K562 (cell line): Measurements from ENCODE around the gene S100A8. TPM values are rescaled to one million over a fixed set of nuclear protein-coding genes. Genes with fewer than 3 reads are reported as not detected.
A peak's percentile ranks its signal among the peaks of the same experiment; 100 is the strongest.

Experiments used
- ATF4 ChIP-seq: fragments of 450-650 bp; formaldehyde crosslinking; IDR thresholded peaks from 2 replicates; pipeline ENCODE4 v1.4.0; 2022; ENCODE audit warnings: mild to moderate bottlenecking, moderate library complexity
- CEBPG ChIP-seq, 3 experiments: fragments of 200-800 bp in 1 of 3; sonication (Bioruptor generic) in 1 of 3; sonication (generic) in 1 of 3; formaldehyde crosslinking in 1 of 3; IDR thresholded peaks in 2 of 3; conservative IDR thresholded peaks in 1 of 3; 2 replicates each; pipeline versions ENCODE4 v1.6.1 to v1.8.0; 2016 to 2022; ENCODE audit warnings: missing compliant biosample characterization in 2 of 3, missing genetic modification characterization in 2 of 3, mild to moderate bottlenecking in 1 of 3, missing genetic modification reagents in 1 of 3
- CREM ChIP-seq: IDR thresholded peaks from 2 replicates; pipeline ENCODE4 v1.6.1; 2014; ENCODE audit warnings: antibody characterized with exemption, low read depth
- E2F3 ChIP-seq: fragments of 250-450 bp; sonication (Bioruptor Pico); IDR thresholded peaks from 2 replicates; pipeline ENCODE4 v1.4.0; 2020; ENCODE audit warnings: mild to moderate bottlenecking
- L3MBTL2 ChIP-seq: fragments of 450-650 bp; IDR thresholded peaks from 2 replicates; pipeline ENCODE4 v1.6.1; 2016; ENCODE audit warnings: mild to moderate bottlenecking, moderate library complexity
- NRF1 ChIP-seq, 2 experiments: fragments of 450-650 bp; IDR thresholded peaks in 1 of 2; conservative IDR thresholded peaks in 1 of 2; 2 replicates each; pipeline ENCODE4 v1.6.1; 2014; ENCODE audit warnings: mild to moderate bottlenecking in 2 of 2
- SMAD1 ChIP-seq: fragments of 150-350 bp; IDR thresholded peaks from 2 replicates; pipeline ENCODE4 v1.6.1; 2014; ENCODE audit warnings: low read length, low read depth; ENCODE audit not compliant: partially characterized antibody
- SRSF9 ChIP-seq: fragments of 200-400 bp; formaldehyde crosslinking; IDR thresholded peaks from 2 replicates; pipeline ENCODE4 v1.6.1; 2017; ENCODE audit warnings: low read depth, low read length, borderline replicate concordance
- USF1 ChIP-seq: sonication (generic); formaldehyde crosslinking; IDR thresholded peaks from 2 replicates; pipeline ENCODE4 v1.9.0; 2022; ENCODE audit warnings: mild to moderate bottlenecking, missing genetic modification reagents
- ZKSCAN1 ChIP-seq: fragments of 150-350 bp; IDR thresholded peaks from 2 replicates; pipeline ENCODE4 v1.6.1; 2016; ENCODE audit warnings: low read depth, low read length
- polyA plus RNA-seq, 8 experiments: library from polyadenylated mRNA; depleted of rRNA in 4 of 8; stranded (reverse) in 5 of 8; unstranded in 3 of 8; fragments of >200 nt; fragmentation: Nextera tagmentation in 2 of 8; fragmentation: Illumina TruSeq in 1 of 8; extraction: Ambion mirVana in 2 of 8; extraction: Trizol in 1 of 8; gene quantifications; 2 replicates each; pipeline versions ENCODE4 v1.2.1 to v1.2.3, GENCODE V29; 2011 to 2014; ENCODE audit warnings: inconsistent platforms in 1 of 8, missing spikeins in 1 of 8
- total RNA-seq, 7 experiments: library from RNA; depleted of rRNA in 6 of 7; stranded (reverse); fragments of >200 nt in 6 of 7; fragmentation: Illumina TruSeq in 2 of 7; extraction: Trizol in 2 of 7; gene quantifications; 2 replicates each; pipeline versions ENCODE4 v1.2.1 to v1.2.3, GENCODE V29; 2011 to 2021; ENCODE audit warnings: low replicate concordance in 1 of 7
- TF ChIP-seq, protein P1 (sequence below), 3 experiments: IDR thresholded peaks in 2 of 3; conservative IDR thresholded peaks in 1 of 3; 2 replicates each; pipeline ENCODE4 v1.5.1; 2011 to 2012; ENCODE audit warnings: low read length in 3 of 3, mild to moderate bottlenecking in 3 of 3, control low read depth in 2 of 3, improper control_type of control experiment in 1 of 3, inconsistent platforms in 1 of 3, low read depth in 1 of 3, mixed read lengths in 1 of 3, moderate library complexity in 1 of 3; ENCODE audit not compliant: insufficient read depth in 2 of 3
- TF ChIP-seq, protein P2 (sequence below): fragments of 250-450 bp; sonication (Bioruptor Pico); IDR thresholded peaks from 2 replicates; pipeline ENCODE4 v1.5.0; 2020; ENCODE audit warnings: mild to moderate bottlenecking, borderline replicate concordance
- TF ChIP-seq, protein P3 (sequence below): fragments of 250-450 bp; sonication (Bioruptor Pico); IDR thresholded peaks from 2 replicates; pipeline ENCODE4 v1.8.0; 2021; ENCODE audit warnings: mild to moderate bottlenecking, moderate library complexity
- TF ChIP-seq, protein P4 (sequence below): fragments of 450-650 bp; formaldehyde crosslinking; IDR thresholded peaks from 2 replicates; pipeline ENCODE4 v1.4.0; 2020; ENCODE audit warnings: mild to moderate bottlenecking, moderate library complexity
- TF ChIP-seq, protein P5 (sequence below): fragments of 250-450 bp; sonication (Bioruptor Pico); IDR thresholded peaks from 2 replicates; pipeline ENCODE4 v1.8.0; 2022; ENCODE audit warnings: inconsistent platforms, mild to moderate bottlenecking, moderate library complexity, borderline replicate concordance

S100A8 gene
- total and polyA plus RNA-seq, 9 of the 15 experiments (the other 6 are each of a cell fraction or from before 2014, with no cell fraction given), result 0.15 to 0.60 TPM; not detected in 7

GRCh38 chr1:153355445-153356071 lies 35.3 kb downstream of the S100A8 start (continued):
- TF ChIP-seq, protein P1, sequence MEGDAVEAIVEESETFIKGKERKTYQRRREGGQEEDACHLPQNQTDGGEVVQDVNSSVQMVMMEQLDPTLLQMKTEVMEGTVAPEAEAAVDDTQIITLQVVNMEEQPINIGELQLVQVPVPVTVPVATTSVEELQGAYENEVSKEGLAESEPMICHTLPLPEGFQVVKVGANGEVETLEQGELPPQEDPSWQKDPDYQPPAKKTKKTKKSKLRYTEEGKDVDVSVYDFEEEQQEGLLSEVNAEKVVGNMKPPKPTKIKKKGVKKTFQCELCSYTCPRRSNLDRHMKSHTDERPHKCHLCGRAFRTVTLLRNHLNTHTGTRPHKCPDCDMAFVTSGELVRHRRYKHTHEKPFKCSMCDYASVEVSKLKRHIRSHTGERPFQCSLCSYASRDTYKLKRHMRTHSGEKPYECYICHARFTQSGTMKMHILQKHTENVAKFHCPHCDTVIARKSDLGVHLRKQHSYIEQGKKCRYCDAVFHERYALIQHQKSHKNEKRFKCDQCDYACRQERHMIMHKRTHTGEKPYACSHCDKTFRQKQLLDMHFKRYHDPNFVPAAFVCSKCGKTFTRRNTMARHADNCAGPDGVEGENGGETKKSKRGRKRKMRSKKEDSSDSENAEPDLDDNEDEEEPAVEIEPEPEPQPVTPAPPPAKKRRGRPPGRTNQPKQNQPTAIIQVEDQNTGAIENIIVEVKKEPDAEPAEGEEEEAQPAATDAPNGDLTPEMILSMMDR (IDR thresholded peaks at IDR 0.05 in 2 of 3, conservative IDR thresholded peaks at IDR 0.05 in 1 of 3; ENCODE audit: insufficient read depth in 2 of 3, low read depth in 1 of 3, low read length in 3 of 3), result peak; percentile 79 to 86 (median 85)
- no peak for TF ChIP-seq SRSF9
- TF ChIP-seq NRF1 (conservative IDR thresholded peaks at IDR 0.05 in 1 of 2, IDR thresholded peaks at IDR 0.05 in 1 of 2), result no peak
- TF ChIP-seq CREM, result peak; percentile 44; the same call in 1 of the 2 replicates
- 0 out of 2 replicates have a peak, but pooled peaks have one; percentile 31 for TF ChIP-seq ZKSCAN1
- TF ChIP-seq L3MBTL2, result no peak
- TF ChIP-seq, protein P2, sequence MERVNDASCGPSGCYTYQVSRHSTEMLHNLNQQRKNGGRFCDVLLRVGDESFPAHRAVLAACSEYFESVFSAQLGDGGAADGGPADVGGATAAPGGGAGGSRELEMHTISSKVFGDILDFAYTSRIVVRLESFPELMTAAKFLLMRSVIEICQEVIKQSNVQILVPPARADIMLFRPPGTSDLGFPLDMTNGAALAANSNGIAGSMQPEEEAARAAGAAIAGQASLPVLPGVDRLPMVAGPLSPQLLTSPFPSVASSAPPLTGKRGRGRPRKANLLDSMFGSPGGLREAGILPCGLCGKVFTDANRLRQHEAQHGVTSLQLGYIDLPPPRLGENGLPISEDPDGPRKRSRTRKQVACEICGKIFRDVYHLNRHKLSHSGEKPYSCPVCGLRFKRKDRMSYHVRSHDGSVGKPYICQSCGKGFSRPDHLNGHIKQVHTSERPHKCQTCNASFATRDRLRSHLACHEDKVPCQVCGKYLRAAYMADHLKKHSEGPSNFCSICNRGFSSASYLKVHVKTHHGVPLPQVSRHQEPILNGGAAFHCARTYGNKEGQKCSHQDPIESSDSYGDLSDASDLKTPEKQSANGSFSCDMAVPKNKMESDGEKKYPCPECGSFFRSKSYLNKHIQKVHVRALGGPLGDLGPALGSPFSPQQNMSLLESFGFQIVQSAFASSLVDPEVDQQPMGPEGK (CRISPR knock-in tag), result no peak
- TF ChIP-seq, protein P3, sequence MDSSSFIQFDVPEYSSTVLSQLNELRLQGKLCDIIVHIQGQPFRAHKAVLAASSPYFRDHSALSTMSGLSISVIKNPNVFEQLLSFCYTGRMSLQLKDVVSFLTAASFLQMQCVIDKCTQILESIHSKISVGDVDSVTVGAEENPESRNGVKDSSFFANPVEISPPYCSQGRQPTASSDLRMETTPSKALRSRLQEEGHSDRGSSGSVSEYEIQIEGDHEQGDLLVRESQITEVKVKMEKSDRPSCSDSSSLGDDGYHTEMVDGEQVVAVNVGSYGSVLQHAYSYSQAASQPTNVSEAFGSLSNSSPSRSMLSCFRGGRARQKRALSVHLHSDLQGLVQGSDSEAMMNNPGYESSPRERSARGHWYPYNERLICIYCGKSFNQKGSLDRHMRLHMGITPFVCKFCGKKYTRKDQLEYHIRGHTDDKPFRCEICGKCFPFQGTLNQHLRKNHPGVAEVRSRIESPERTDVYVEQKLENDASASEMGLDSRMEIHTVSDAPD (CRISPR knock-in tag), result no peak
- TF ChIP-seq USF1 (CRISPR knock-in tag), result no peak
- TF ChIP-seq, protein P4, sequence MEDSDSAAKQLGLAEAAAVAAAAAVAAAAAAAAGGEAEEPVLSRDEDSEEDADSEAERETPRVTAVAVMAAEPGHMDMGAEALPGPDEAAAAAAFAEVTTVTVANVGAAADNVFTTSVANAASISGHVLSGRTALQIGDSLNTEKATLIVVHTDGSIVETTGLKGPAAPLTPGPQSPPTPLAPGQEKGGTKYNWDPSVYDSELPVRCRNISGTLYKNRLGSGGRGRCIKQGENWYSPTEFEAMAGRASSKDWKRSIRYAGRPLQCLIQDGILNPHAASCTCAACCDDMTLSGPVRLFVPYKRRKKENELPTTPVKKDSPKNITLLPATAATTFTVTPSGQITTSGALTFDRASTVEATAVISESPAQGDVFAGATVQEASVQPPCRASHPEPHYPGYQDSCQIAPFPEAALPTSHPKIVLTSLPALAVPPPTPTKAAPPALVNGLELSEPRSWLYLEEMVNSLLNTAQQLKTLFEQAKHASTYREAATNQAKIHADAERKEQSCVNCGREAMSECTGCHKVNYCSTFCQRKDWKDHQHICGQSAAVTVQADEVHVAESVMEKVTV, result peak; percentile 32; the same call in 1 of the 2 replicates
- TF ChIP-seq SMAD1, result no peak
- TF ChIP-seq E2F3 (CRISPR knock-in tag), result no peak
- TF ChIP-seq CEBPG (CRISPR knock-in tag; IDR thresholded peaks at IDR 0.05), result no peak
- TF ChIP-seq CEBPG (tag; conservative IDR thresholded peaks at IDR 0.05 in 1 of 2, IDR thresholded peaks at IDR 0.05 in 1 of 2), result no peak
- TF ChIP-seq, protein P5, sequence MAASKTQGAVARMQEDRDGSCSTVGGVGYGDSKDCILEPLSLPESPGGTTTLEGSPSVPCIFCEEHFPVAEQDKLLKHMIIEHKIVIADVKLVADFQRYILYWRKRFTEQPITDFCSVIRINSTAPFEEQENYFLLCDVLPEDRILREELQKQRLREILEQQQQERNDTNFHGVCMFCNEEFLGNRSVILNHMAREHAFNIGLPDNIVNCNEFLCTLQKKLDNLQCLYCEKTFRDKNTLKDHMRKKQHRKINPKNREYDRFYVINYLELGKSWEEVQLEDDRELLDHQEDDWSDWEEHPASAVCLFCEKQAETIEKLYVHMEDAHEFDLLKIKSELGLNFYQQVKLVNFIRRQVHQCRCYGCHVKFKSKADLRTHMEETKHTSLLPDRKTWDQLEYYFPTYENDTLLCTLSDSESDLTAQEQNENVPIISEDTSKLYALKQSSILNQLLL (CRISPR knock-in tag), result no peak
- TF ChIP-seq ATF4 (CRISPR knock-in tag), result no peak
